Thoracic aorta (tissue), 2 donors: ENCODE results near the gene TCF7. TPM values are rescaled to one million over a fixed set of nuclear protein-coding genes. Genes with fewer than 3 reads are reported as not detected.

Experiments
- ATAC-seq: fragments of 150-250 bp; one replicate; pipeline ENCODE4 v1.8.0; 2017; ENCODE audit warnings: low read depth; ENCODE audit not compliant: insufficient number of reproducible peaks, low FRiP score
- DNase-seq: peaks from one replicate; pipeline ENCODE4 v3.0.0-alpha.2; 2020; ENCODE audit warnings: low spot score
- H3K27ac ChIP-seq, 2 donors: fragments of 200-600 bp; sonication (generic); 1 replicate in 1 of 2; 2 replicates in 1 of 2; pipeline ENCODE4 v1.5.1; 2016; ENCODE audit warnings: mild to moderate bottlenecking in 2 of 2, moderate library complexity in 2 of 2
- H3K27me3 ChIP-seq: fragments of 200-600 bp; sonication (generic); replicated peaks from 2 replicates; pipeline ENCODE4 v1.6.0; 2016; ENCODE audit warnings: mild to moderate bottlenecking; ENCODE audit not compliant: insufficient read depth
- H3K36me3 ChIP-seq: fragments of 200-600 bp; sonication (generic); one replicate; pipeline ENCODE4 v1.5.1; 2016
- H3K4me1 ChIP-seq, 2 donors: fragments of 200-600 bp; sonication (generic); 1 replicate in 1 of 2; 2 replicates in 1 of 2; pipeline versions ENCODE4 v1.5.1 to v1.6.0; 2016; ENCODE audit warnings: low read depth in 2 of 2, mild to moderate bottlenecking in 1 of 2; ENCODE audit not compliant: control insufficient read depth in 1 of 2
- H3K4me3 ChIP-seq: fragments of 200-600 bp; sonication (generic); 2 replicates; pipeline ENCODE4 v1.5.1; 2016; ENCODE audit warnings: mild to moderate bottlenecking
- H3K9me3 ChIP-seq: fragments of 200-600 bp; sonication (generic); 2 replicates; pipeline ENCODE4 v1.5.1; 2016
- CTCF ChIP-seq: fragments of 200-600 bp; sonication (generic); IDR thresholded peaks from one replicate; pipeline ENCODE4 v1.5.1; 2019; ENCODE audit warnings: antibody characterized with exemption
- total RNA-seq, 2 donors: library from RNA; depleted of rRNA; stranded (reverse); fragments of >200 nt; gene quantifications; one replicate each; pipeline versions ENCODE4 v1.1.0 to v1.2.3, GENCODE V29; 2016

Gene TCF7
- total RNA-seq, 2 donors from 2014 or later = 0.54 to 2.1 TPM

- Histone ChIP-seq H3K4me1 (peaks cover 2 to 19% of the 10 kb centered on the region in 2 donors), H3K36me3 (no peaks in the 10 kb centered on the region)
- DNase-seq = no peak
Measured at GRCh38 chr5:134090522-134090921, 24.0 kb upstream of the TCF7 start.

GRCh38 chr5:134091626-134092121, 22.8 kb upstream of the TCF7 start:
- no peak for TF ChIP-seq CTCF
- Histone ChIP-seq H3K4me1 (peaks cover 7 to 31% of the 10 kb centered on the region in 2 donors), H3K9me3 (no peaks in the 10 kb centered on the region), H3K4me3 (no peak overlapping the region), H3K36me3 (no peaks in the 10 kb centered on the region), H3K27me3 (no peaks in the 10 kb centered on the region), H3K27ac (no peak overlapping the region)
- ATAC-seq (no peak), DNase-seq (no peak)

More at GRCh38 chr5:134090522-134090921, 24.0 kb upstream of the TCF7 start:
- Histone ChIP-seq H3K27me3 (no peaks in the 10 kb centered on the region), H3K27ac (no peak overlapping the region), H3K9me3 (no peaks in the 10 kb centered on the region), H3K4me3 (no peak overlapping the region)
- ATAC-seq = no peak
- TF ChIP-seq CTCF = no peak

- no peak overlapping the region for H3K4me3 ChIP-seq
- peaks cover 7 to 33% of the 10 kb centered on the region in 2 donors for H3K4me1 ChIP-seq
- H3K36me3 ChIP-seq = no peaks in the 10 kb centered on the region
- ATAC-seq (no peak), DNase-seq (no peak)
- no peak overlapping the region for H3K27ac ChIP-seq
- TF ChIP-seq CTCF = no peak
- H3K9me3 ChIP-seq = no peaks in the 10 kb centered on the region
- H3K27me3 ChIP-seq = no peaks in the 10 kb centered on the region
Measured at GRCh38 chr5:134092875-134093274, 21.6 kb upstream of the TCF7 start.

GRCh38 chr5:134093351-134093750, 21.1 kb upstream of the TCF7 start:
- peaks cover 7 to 33% of the 10 kb centered on the region in 2 donors for H3K4me1 ChIP-seq
- DNase-seq (no peak), ATAC-seq (no peak)
- H3K27ac ChIP-seq = no peak overlapping the region
- no peaks in the 10 kb centered on the region for H3K36me3 ChIP-seq
- TF ChIP-seq CTCF = no peak
- H3K4me3 ChIP-seq = no peak overlapping the region
- H3K27me3 ChIP-seq = no peaks in the 10 kb centered on the region
- H3K9me3 ChIP-seq = no peaks in the 10 kb centered on the region

- Histone ChIP-seq H3K9me3 (no peaks in the 10 kb centered on the region), H3K27ac (no peak overlapping the region), H3K27me3 (no peaks in the 10 kb centered on the region), H3K36me3 (no peaks in the 10 kb centered on the region), H3K4me3 (peak overlapping the region; percentile 28), H3K4me1 (peaks cover 12 to 46% of the 10 kb centered on the region in 2 donors)
- TF ChIP-seq CTCF = no peak
- ATAC-seq (no peak), DNase-seq (no peak)
Measured at GRCh38 chr5:134095293-134095692, 19.2 kb upstream of the TCF7 start.
